Choroid plexus epithelial cell (primary cell): ENCODE data around the gene TTBK1.

ENCODE experiments used
- DNase-seq: peaks from one replicate; pipeline ENCODE4 v3.0.0-alpha.2; 2010; ENCODE audit warnings: low read depth
- H3K4me3 ChIP-seq: 2 replicates; pipeline ENCODE4 v1.5.1; 2011; ENCODE audit warnings: low read depth, mild to moderate bottlenecking, control low read depth, low read length, moderate library complexity
- CTCF ChIP-seq: conservative IDR thresholded peaks from 2 replicates; pipeline ENCODE4 v1.5.1; 2011; ENCODE audit warnings: low read depth, mild to moderate bottlenecking, control low read depth, inconsistent platforms, low read length, moderate library complexity

TTBK1 gene

GRCh38 chr6:43203718-43204095 is 39.6 kb upstream of the TTBK1 start:
- H3K4me3 ChIP-seq, result no peak overlapping the region
- DNase-seq, result no peak
- no peak for TF ChIP-seq CTCF

GRCh38 chr6:43204271-43205105 is 38.8 kb upstream of the TTBK1 start:
- DNase-seq, result no peak
- TF ChIP-seq CTCF, result no peak

GRCh38 chr6:43205849-43206248 is 37.4 kb upstream of the TTBK1 start:
- H3K4me3 ChIP-seq, result no peak overlapping the region
- no peak for DNase-seq
- TF ChIP-seq CTCF, result no peak

More at GRCh38 chr6:43204271-43205105, 38.8 kb upstream of the TTBK1 start:
- no peak overlapping the region for H3K4me3 ChIP-seq

GRCh38 chr6:43207286-43207685 is 36.0 kb upstream of the TTBK1 start:
- DNase-seq, result no peak
- H3K4me3 ChIP-seq, result no peak overlapping the region
- TF ChIP-seq CTCF, result no peak

- no peak overlapping the region for H3K4me3 ChIP-seq
- peak; percentile 20 for TF ChIP-seq CTCF
- no peak for DNase-seq
Measured at GRCh38 chr6:43211955-43212354, 31.3 kb upstream of the TTBK1 start.

GRCh38 chr6:43213431-43213830 is 29.9 kb upstream of the TTBK1 start:
- H3K4me3 ChIP-seq, result no peak overlapping the region
- no peak for DNase-seq
- TF ChIP-seq CTCF, result no peak

GRCh38 chr6:43215066-43215465 is 28.2 kb upstream of the TTBK1 start:
- DNase-seq, result no peak
- H3K4me3 ChIP-seq, result no peak overlapping the region
- TF ChIP-seq CTCF, result no peak
